Fibroblast of skin of left quadriceps (primary cell): ENCODE results near the gene ZBTB7C.

Experiments
- DNase-seq, 2 experiments: peaks; one replicate each; pipeline ENCODE4 v3.0.0-alpha.2; 2013; ENCODE audit warnings: low read depth in 2 of 2

Gene ZBTB7C

DNA sequence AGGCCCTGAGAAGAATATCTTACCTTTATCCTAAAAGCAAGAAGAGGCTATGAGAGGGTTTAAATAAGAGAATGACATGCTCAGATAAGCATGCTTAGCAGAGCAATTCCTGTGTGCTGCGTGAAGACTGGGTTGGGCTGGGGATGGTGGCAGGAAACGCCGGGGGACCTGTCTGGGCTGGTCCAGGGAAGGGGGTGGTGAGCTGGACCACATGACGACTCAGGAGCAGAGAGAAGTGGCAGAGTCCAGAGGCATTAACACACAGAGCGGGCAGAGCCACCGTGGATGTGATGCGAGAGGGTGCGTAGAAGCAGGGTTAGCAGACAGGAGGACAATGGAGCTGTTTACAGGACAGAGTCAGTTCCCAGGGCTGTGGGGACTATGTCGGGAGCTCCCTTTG, 84.5 kb downstream of the ZBTB7C start:
- no peak for DNase-seq

GRCh38 chr18:48323151-48323550, 86.0 kb downstream of the ZBTB7C start:
- no peak for DNase-seq

- DNase-seq = no peak
These were observed 87.6 kb downstream of the ZBTB7C start for GRCh38 chr18:48321536-48321935.

- no peak for DNase-seq
These were observed 88.1 kb downstream of the ZBTB7C start for GRCh38 chr18:48321121-48321520.

GRCh38 chr18:48320639-48320945, 88.6 kb downstream of the ZBTB7C start:
- no peak for DNase-seq

DNA sequence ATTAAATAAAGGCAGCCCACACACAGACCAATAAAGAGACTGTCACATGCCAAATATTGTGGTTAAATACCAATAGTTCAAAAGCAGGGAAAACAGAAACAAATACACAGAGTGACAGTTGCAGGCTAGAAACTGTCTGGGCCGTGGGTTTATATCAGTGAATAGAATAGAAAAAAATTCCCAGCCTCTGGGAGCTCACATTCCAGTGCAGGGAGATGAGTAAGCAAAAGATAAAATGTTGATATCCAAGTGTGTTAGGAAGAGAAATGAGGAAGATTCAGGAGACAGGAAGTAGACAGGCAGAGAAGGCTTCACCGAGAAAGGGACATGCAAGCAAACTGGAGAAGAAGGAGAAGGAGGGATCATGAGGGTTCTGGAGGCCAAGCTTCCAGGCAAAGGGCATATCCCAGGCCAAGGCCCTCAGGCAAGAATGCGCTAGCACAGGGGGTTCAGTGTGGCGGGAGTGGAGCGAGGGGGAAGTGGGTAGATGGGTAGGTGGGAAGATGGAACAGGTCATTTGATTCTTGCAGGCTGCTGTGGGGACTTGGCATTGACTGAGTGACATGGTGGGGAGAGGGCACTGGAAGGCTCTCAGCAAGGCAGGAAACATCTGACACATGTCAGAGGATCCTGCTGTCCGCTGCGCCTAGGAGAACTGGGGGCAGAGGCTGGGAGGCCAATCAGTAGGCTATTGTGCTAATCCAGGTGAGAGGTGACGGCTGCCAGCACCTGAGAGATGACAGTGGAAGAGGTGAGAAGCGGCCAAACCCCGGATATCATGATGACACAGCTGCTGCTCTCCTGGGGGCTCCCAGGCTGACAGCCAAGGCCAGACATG, 89.2 kb downstream of the ZBTB7C start:
- DNase-seq = peak; percentile 24 to 32

DNA sequence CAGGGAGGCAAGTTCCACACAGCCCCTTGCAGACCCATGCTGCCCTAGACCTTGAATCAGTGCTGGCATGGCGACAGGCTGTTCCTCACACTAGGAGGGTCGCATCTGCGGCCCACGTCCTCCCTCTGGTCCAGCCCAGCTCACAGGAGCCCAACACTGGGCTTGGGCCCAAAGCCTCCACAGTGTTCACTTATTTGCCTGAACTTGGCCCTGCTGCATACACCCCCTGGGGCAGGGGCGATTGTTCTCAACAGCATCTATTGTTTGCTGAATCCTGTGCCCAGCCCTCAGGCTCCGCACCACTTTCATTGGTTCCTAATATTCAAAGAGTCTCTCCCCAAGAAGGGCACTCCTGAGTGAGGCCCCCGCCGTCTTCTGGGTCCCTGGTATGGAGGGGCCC, 90.7 kb downstream of the ZBTB7C start:
- no peak for DNase-seq

GRCh38 chr18:48317781-48318381, 91.3 kb downstream of the ZBTB7C start:
- DNase-seq = no peak

- no peak for DNase-seq
These were observed 93.0 kb downstream of the ZBTB7C start for GRCh38 chr18:48316177-48316576.

- DNase-seq = no peak
These were observed 94.5 kb downstream of the ZBTB7C start for GRCh38 chr18:48314690-48315089.

- no peak for DNase-seq
These were observed 95.4 kb downstream of the ZBTB7C start for GRCh38 chr18:48313792-48314191.

DNA sequence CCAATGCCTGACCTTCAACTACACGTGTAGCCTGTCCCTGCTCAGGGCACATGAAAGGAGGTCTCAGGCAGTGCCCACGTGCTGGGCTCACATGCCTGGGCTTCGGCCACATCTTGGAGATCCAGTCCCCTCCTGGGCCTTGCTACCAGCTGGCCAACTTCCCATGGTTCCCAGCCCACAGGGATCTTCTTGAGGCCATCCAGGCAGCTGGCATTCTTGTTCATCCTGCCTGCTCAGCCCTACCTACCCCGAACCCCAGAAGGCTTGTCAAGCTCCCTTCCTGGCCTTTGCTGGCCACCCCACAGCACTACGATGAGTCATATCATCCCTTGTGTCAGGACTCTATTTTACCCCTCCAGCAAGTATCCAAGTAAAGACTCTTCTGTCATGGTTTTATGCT, 97.1 kb downstream of the ZBTB7C start:
- DNase-seq = no peak

GRCh38 chr18:48310999-48311398, 98.2 kb downstream of the ZBTB7C start:
- no peak for DNase-seq

DNA sequence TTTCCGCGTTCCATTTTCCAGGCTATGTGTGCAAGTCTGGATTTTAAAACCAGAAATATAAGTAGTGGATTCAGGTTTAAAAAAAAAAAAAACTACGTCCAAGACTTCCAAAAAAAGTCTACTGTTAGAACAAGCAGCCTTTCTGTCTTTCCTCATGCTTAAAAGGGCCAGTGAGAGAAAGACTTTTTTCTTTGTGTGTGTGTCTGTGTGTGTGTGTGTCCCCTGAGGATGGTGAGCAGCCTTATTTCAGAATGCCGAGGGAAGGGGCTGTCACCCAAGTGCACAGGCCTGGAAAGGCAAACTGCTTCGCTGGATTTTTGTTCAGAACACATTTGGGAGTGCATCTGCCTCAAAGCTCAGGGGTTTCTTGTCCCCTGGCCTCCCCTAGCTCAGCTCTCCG, 98.8 kb downstream of the ZBTB7C start:
- DNase-seq = no peak

DNA sequence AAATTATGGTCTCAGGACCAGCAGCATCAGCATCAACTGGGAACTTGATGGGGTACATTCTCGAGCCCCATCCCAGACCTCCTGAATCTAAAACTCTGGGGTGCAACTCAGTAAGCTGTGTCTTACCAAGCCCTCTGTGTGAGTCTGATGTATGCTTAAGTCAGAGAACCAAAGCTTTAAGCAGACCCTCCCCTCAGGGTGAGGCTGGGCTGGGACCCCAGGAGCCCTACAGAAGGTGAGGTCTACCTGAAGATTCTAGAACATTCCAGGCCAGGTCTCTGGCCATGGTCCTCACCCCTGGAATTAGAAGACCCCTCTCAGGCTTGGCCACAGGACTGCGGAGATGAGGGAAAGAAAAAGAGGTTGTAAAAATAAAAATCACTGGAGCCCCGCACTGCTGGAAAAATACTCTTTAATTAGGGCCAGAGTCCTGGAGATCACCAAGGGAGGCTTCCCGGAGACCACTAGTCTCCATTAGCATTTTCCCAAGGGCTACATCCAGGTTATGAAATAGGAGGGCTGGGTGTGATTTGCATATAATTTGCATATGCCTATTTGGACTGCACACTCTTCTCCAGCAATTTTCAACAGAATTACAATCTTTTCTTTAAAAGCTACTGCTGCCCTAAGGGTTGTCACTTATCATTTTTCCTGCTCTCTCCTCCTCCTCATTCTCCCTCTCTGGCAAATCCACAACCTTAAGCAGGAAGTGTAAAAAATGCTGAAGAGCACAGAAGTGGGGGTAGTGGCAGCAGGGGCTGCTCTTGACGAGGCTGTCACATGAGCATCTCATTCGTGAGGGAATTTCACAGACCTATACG, 100.2 kb downstream of the ZBTB7C start:
- DNase-seq = no peak

GRCh38 chr18:48308027-48308635, 101.1 kb downstream of the ZBTB7C start:
- DNase-seq = no peak

DNA sequence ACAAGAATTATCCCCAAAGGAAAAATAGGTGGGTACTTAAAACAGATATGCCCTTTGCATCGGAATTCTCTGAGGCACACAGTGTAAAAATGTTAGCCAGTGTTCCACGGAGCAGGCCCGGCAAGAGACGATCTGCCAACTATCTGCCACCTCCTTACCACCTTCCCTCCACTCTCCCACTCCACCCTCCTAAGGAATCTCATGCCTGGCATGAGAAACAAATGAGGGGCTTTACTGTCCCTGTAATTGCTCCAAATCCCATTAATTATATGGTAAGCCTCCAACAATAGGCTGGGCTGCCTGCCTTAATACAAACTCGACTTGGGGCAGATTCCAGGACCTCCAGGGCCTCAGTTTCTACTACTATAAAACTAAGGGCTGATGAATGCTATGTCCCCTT, 102.3 kb downstream of the ZBTB7C start:
- no peak for DNase-seq

GRCh38 chr18:48304906-48305693, 104.1 kb downstream of the ZBTB7C start:
- no peak for DNase-seq

DNA sequence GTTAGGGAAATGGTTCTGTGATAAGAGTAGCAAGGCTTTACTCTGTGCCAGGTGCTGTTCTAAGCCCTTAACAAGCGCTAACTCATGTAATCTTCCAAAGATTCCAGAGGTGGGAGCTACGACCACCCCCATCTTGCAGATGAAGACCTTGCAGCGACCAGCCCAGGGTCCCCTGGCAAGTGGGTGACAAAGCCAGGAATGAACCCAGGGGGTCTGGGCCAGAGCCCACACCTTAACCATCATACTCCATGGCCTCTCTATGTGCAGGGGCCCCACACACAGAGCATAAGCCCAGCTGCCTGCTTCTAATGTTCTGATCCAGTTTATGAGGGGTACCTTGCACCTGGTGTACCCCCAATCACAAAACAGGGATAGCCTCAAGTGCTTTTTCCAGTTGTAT, 105.3 kb downstream of the ZBTB7C start:
- no peak for DNase-seq

- DNase-seq = no peak
These were observed 106.4 kb downstream of the ZBTB7C start for GRCh38 chr18:48302736-48303135.

- DNase-seq = no peak
These were observed 108.7 kb downstream of the ZBTB7C start for GRCh38 chr18:48300463-48300961.
